Left ventricle myocardium superior (tissue), 1 donor: ENCODE results near the gene FAM216A. TPM values are rescaled to one million over a fixed set of nuclear protein-coding genes. Genes with fewer than 3 reads are reported as not detected.

Experiments used
- ATAC-seq: fragments of 200-7000 bp; cut with Tn5 transposase; one replicate; pipeline ENCODE4 v1.9.1; 2020; ENCODE audit warnings: mild to moderate bottlenecking, moderate library complexity
- DNase-seq: peaks from one replicate; pipeline ENCODE4 v3.0.0-alpha.2; 2020
- intact Hi-C: fragments of 100-400 bp; cut with micrococcal nuclease; formaldehyde crosslinking; loops from one replicate; pipeline ENCODE4 v1.11.0; 2022
- total RNA-seq: library from RNA; stranded (reverse); fragmentation: NEBNext Ultra II Directional; extraction: Animal tissue kit (Norgen Biotek cat#: 25700); gene quantifications from one replicate; pipeline ENCODE4 v1.2.1, GENCODE V29; 2021
- donor health status: DM: no; HTN: yes; CAD: no; lungs with severe emphysema.

FAM216A gene
- total RNA-seq, 1 donor from 2014 or later = 3.8 TPM

GRCh38 chr12:110534811-110535210 lies 66.2 kb downstream of the FAM216A start:
- no peak for DNase-seq
- no peak for ATAC-seq
- intact Hi-C loops = no loop called here

- peak; percentile 1 for ATAC-seq
Measured at GRCh38 chr12:110536834-110537604, 68.4 kb downstream of the FAM216A start.

GRCh38 chr12:110537605-110538409 lies 69.2 kb downstream of the FAM216A start:
- intact Hi-C loops = no loop called here
- ATAC-seq (peak; percentile 89), DNase-seq (peak; percentile 83)

More at GRCh38 chr12:110536834-110537604, 68.4 kb downstream of the FAM216A start:
- no peak for DNase-seq
- intact Hi-C loops = no loop called here

- no peak for DNase-seq
- ATAC-seq = no peak
- intact Hi-C loops = no loop called here
Measured at GRCh38 chr12:110538869-110539622, 70.4 kb downstream of the FAM216A start.

Other genes with a start within 250 kb of the FAM216A start
- 3,201 TPM for gene ATP2A2, start 187.6 kb upstream of the FAM216A start, total RNA-seq
- gene ANAPC7, start 65.1 kb upstream of the FAM216A start, total RNA-seq = 31.8 TPM
- 82.3 TPM for gene ARPC3, start 18.5 kb upstream of the FAM216A start, total RNA-seq
- gene GPN3, start 588 bp upstream of the FAM216A start, total RNA-seq = 27.5 TPM
- 94.1 TPM for gene VPS29, start 33.3 kb downstream of the FAM216A start, total RNA-seq
- 0.62 TPM for gene RAD9B, start 33.5 kb downstream of the FAM216A start, total RNA-seq
- gene PPTC7, start 114.5 kb downstream of the FAM216A start, total RNA-seq = 124 TPM
- gene TCTN1, start 145.3 kb downstream of the FAM216A start, total RNA-seq = 25.5 TPM
- 10.4 TPM for gene HVCN1, start 220.3 kb downstream of the FAM216A start, total RNA-seq